Right ventricle myocardium inferior (tissue), 1 donor: ENCODE results near the gene IDE. TPM values are rescaled to one million over a fixed set of nuclear protein-coding genes. Genes with fewer than 3 reads are reported as not detected.
"Not testable (repeated sequence)": the region's sequence is repeated elsewhere in the genome, so short reads cannot be mapped to it uniquely, and the experiment has no call there.

Source experiments
- ATAC-seq: fragments of 200-7000 bp; cut with Tn5 transposase; one replicate; pipeline ENCODE4 v1.9.1; 2020; ENCODE audit warnings: mild to moderate bottlenecking, moderate library complexity
- DNase-seq: peaks from one replicate; pipeline ENCODE4 v3.0.0; 2021; ENCODE audit errors: missing footprints
- intact Hi-C: fragments of 100-400 bp; cut with DNase I; formaldehyde crosslinking; loops from one replicate; pipeline ENCODE4 v1.11.0; 2022
- total RNA-seq: library from RNA; stranded (reverse); fragmentation: NEBNext Ultra II Directional; extraction: Animal tissue kit (Norgen Biotek cat#: 25700); gene quantifications from one replicate; pipeline ENCODE4 v1.2.1, GENCODE V29; 2021
- donor health status: DM: no; HTN: yes; CAD: no; lungs with severe emphysema.

Gene IDE
- total RNA-seq, 1 donor from 2014 or later, result 49.9 TPM

- DNase-seq, result no peak
- intact Hi-C loops, result no loop called here
- ATAC-seq, result no peak
Observed at GRCh38 chr10:92508866-92509265, 65.0 kb downstream of the IDE start.

DNA sequence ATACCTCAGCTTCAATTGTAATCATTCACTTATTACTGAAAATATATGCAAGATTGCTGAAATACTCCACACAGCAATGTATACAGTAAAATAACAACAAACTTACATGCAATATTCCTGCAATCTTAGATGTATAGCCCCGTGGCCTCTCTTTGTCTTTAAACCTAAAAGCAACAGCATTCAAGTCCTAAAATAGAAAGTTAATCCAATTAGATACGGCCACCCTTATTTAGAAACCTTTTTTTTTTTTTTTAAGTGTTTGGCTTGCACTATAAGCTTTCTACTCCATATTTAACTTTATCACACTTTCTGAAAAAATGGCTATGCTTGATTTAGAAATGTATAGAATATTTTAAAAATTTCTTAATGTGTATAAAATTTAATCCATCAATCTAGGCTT lies 67.6 kb downstream of the IDE start:
- intact Hi-C loops, result no loop called here
- DNase-seq (no peak), ATAC-seq (no peak)

DNA sequence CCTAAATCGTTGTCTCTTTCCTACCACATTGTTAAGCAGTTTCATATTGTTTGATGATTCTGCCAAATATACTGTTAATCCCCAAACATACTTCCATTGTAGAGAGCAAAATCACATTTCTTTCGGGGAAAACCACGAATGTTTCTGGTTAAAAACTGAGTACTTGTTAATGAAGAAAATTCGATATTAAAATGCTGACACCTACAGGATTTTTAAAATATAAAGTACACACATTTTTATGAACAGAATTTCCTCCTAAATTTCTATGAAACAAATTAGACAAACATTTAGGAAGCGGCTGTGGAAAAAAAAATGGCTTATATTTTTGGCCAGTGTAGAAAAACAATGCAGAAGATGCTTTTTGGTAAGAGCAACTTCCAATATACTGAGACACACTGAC lies 68.8 kb downstream of the IDE start:
- ATAC-seq (no peak), DNase-seq (no peak)
- intact Hi-C loops, result no loop called here

DNA sequence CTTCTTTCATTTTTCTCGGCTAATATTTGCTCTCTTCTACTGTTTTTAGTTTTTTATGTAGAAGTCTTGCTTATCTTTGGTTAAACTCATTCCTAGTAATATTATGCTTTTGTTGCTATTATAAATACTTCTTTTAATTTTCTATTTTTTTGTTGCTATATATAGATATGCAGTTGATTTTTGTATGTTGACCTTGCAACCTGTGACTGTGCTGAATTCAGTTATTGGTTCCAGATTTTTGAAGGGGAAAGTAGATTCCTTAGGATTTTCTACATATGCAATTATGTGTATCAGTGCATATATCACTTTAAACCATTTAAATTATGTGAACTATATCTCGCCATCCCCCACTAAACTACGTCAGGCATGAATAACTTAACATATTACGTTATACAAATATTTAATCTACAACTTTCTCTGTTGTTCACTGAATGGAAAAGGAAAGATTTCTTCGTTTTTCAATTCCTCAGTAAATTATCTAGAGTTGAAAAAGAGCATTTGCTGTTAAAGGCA lies 71.5 kb downstream of the IDE start:
- intact Hi-C loops, result no loop called here
- ATAC-seq (no peak), DNase-seq (no peak)

GRCh38 chr10:92493362-92493761 lies 80.5 kb downstream of the IDE start:
- DNase-seq (no peak), ATAC-seq (no peak)
- intact Hi-C loops, result no loop called here

GRCh38 chr10:92492748-92493240 lies 81.1 kb downstream of the IDE start:
- no peak for ATAC-seq
- intact Hi-C loops, result no loop called here
- DNase-seq, result no peak

DNA sequence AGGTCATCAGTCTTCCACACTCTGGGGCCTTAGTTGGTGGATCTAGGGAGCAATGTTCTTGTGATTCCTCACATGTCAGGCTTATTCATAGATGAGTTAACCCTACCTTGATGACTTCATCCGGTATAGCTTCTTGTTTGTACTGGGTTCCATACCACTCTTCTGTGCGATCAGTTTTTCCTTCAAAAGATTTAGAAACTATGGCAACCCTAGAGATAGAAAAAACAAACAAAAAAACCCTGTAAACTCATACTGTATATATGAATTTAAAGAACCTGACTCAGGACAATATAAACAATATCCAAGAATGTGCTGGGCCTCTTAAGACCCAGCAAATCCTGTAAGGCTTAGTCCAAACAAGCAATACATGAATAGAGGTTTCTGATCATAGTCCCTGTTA lies 83.5 kb downstream of the IDE start:
- DNase-seq (no peak), ATAC-seq (no peak)
- intact Hi-C loops, result no loop called here

- no peak for DNase-seq
- no peak for ATAC-seq
- intact Hi-C loops, result no loop called here
Observed at GRCh38 chr10:92486637-92487036, 87.3 kb downstream of the IDE start.

DNA sequence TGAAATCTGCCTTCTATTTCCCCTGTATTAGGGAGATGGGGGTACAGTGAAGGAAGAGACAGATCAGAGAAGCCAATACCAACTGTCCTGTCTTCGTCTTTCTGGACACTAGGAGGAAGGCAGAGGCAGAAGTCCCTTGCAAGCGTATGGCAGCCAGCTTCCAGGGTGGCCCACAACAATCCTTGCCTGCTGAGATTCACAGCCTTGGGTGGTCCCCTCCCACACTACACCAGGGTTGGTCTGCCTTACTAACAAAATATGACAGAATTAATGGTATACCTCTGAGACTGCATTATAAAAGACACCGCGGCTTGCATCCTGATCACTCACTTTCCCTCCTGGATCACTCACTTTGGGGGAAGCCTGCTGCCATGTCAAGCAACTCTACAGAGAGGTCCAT lies 90.4 kb downstream of the IDE start:
- ATAC-seq (no peak), DNase-seq (no peak)
- intact Hi-C loops, result no loop called here

- ATAC-seq (no peak), DNase-seq (no peak)
Observed at GRCh38 chr10:92480413-92480812, 93.5 kb downstream of the IDE start.

DNA sequence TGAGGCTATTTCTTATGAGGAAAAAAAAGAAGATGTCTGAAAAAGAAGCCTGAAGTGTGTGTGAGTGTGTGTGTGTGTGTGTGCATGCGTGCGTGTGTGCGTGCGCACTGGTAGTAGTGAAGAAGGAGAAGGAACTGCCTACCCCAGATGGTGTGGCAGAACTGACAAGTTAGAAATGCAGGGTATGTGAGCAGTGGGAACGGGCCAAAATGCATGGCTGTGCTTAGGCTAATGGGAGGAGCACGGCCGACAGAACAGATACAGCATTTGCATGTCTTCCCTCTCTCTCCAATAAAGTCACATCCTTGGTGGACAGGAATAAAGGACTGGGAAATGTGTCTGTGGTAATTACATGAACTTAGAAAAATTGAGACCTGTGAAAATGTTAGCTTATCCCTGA lies 94.3 kb downstream of the IDE start:
- intact Hi-C loops, result no loop called here
- ATAC-seq, result no peak
- DNase-seq, result no peak

More at GRCh38 chr10:92480413-92480812, 93.5 kb downstream of the IDE start:
- intact Hi-C loops, result no loop called here

DNA sequence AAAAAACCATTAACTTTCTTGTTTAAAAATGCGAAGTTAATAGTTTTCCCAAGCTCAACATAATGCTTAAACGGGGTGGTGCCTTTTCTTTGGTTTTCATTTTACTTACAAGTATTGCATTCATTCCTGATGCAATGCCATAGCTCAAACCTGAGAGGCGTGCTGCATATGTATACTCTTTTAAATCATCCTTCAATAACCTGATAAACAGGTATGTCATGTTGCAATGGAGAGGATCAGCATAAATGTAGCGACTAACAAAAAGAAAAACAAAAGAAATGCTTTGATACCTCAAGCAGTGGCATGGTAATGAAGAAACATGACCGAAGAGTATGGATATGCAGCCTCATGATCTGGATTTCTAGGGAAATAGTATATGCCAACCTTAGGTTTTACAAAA lies 95.4 kb downstream of the IDE start:
- ATAC-seq (no peak), DNase-seq (no peak)
- intact Hi-C loops, result no loop called here

- no peak for ATAC-seq
- intact Hi-C loops, result no loop called here
Observed at GRCh38 chr10:92475357-92475868, 98.5 kb downstream of the IDE start.

DNA sequence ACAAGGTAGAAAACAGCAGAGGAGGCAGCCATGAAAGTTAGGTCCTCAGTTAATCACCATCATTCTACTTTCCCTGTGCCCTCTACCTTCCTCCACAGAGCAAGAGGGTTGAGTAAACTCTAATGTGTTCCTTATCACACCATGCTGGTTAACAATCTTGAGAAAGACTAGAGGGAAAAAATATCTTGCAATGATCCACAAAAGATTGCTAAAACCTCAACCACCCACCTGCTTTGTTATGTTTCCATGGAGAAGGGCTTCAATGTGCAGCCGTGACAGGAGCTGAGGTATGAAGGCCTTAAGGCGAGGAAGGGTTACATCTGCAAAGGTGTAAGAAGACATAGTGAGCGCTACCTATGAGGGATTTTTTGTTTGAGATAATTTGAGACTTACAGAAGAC lies 103.9 kb downstream of the IDE start:
- DNase-seq (no peak), ATAC-seq (no peak)
- intact Hi-C loops, result no loop called here

More at GRCh38 chr10:92475357-92475868, 98.5 kb downstream of the IDE start:
- no peak for DNase-seq

GRCh38 chr10:92464364-92464763 lies 109.5 kb downstream of the IDE start:
- intact Hi-C loops, result no loop called here
- DNase-seq (no peak), ATAC-seq (no peak)

DNA sequence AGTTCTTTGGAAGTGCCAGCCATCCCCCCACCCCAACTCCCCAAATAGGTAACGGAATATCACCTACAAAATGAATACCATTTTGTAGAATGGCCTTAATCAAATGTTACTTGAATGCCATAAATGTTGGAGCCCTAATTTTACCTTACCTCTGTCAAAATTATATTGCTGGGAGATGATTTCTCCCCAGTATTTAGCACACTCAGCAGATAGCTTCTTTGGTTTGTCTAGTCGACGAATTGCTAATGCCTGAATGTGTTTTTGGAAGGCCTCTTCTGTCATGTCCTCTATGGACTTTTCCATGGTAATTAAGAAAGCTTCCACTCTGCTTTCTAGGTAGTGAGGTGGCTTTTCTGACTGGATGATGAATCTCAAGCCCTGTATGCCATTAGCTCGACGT lies 110.3 kb downstream of the IDE start:
- DNase-seq (no peak), ATAC-seq (no peak)
- intact Hi-C loops, result no loop called here

DNA sequence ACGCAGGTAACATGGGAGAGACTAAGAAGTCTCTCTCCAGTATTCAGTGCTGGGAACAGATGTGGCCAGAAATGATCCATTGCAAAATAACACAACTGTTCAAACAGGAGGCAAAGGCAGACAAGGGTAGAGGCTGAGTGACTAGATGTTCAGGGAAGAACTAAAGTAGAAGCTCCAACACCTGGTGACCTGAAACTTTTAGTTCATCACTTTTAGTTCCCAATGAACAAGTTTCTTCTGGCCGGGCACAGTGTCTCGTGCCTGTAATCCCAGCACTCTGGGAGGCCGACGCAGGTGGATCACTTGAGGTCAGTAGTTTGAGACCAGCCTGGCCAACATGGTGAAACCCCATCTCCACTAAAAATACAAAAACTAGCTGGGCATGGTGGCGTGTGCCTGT lies 118.9 kb downstream of the IDE start:
- ATAC-seq, DNase-seq, intact Hi-C loops: not testable (repeated sequence)

DNA sequence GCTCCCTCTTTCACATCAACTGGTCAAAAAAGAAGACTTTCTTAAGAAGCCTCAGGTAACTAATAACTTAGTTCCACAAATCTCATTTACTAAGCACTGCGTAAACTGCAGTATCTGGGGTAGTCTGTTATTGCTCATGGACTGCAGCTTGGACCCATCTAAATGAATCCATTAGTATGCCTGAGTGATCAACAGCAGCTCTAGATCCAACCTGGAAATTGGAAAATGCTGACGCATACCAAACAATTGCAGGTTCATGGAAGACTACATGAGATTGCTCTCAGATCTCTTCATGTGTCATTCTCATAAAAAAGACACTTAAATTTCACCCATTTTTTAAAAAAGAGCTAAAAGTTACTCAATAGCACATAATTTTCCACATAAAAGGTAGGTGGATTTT lies 121.6 kb downstream of the IDE start:
- ATAC-seq (no peak), DNase-seq (no peak)
- intact Hi-C loops, result no loop called here

DNA sequence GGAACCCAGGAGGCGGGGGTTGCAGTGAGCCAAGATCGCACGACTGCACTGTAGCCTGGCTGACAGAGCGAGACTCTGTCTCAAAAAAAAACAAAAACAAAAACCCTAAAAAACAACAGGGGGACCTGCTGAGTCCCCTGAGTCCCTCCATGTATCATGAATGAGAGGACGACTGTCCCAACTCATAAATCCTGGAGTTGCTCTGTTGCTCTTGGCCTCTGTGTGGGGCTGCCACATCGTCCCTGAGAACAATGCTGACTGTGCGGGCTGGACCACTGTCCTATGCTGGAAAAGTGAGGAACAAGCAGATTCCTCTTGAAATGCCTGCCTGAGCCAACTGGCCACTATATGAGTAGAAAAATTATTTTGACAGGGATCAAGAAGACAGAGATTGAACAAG lies 122.5 kb downstream of the IDE start:
- intact Hi-C loops, result no loop called here
- no peak for ATAC-seq
- no peak for DNase-seq

DNA sequence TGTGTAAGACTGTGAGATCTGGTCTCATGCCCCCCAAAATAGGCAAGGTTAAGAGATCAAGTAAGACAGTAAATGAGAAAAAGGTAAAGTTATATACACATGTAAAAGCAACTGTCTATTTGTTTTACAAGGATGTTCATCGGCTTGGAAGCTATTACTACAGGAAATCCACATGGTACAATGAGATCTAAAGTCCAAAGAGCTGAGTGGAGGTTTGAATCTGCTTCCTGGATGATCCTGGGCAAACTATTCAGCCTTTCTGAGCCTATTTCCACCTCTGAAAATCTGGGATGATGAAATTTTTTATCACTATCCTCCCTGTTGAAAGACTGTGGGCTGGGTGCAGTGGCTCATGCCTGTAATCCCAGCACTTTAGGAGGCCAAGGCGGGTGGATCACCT lies 123.0 kb downstream of the IDE start:
- intact Hi-C loops, result no loop called here
- DNase-seq (no peak), ATAC-seq (no peak)

DNA sequence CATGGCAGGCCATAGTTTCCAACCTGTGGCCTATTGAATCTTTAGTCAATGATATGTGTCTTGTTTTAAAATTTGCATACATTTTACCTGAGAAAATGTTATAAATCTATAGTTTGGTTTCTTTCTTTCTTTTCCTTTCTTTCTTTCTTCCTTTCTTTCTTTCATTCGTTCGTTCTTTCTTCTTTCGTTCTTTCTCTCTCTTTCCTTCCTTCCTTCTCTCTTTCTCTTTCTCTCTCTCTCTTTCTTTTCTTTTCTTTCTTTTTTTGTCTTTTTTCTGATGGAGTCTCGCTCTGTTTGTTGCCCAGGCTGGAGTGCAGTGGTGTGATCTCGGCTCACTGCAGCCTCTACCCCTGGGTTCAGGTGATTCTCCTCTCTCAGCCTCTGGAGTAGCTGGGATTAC lies 133.3 kb downstream of the IDE start:
- ATAC-seq (no peak), DNase-seq (no peak)
- intact Hi-C loops, result no loop called here
